HG03442 (cell line): ENCODE measurements around the gene TMEM106B.
A peak's percentile ranks its signal among the peaks of the same experiment; 100 is the strongest.

Source experiments
- ATAC-seq: cut with Tn5 transposase; IDR thresholded peaks from one replicate; pipeline ENCODE4 v1.9.1; 2021; ENCODE audit warnings: mild to moderate bottlenecking, moderate library complexity; ENCODE audit not compliant: unreplicated experiment

The TMEM106B gene

GRCh38 chr7:12226756-12227155 is 15.7 kb downstream of the TMEM106B start:
- ATAC-seq, result no peak

GRCh38 chr7:12228024-12228423 is 16.9 kb downstream of the TMEM106B start:
- ATAC-seq, result no peak

GRCh38 chr7:12229046-12229445 is 18.0 kb downstream of the TMEM106B start:
- no peak for ATAC-seq

GRCh38 chr7:12231097-12231496 is 20.0 kb downstream of the TMEM106B start:
- ATAC-seq, result no peak

GRCh38 chr7:12233175-12233574 is 22.1 kb downstream of the TMEM106B start:
- ATAC-seq, result peak; percentile 81

- no peak for ATAC-seq
These were observed 23.3 kb downstream of the TMEM106B start for GRCh38 chr7:12234334-12234865.

GRCh38 chr7:12235970-12236369 is 24.9 kb downstream of the TMEM106B start:
- no peak for ATAC-seq

GRCh38 chr7:12237007-12237406 is 25.9 kb downstream of the TMEM106B start:
- ATAC-seq, result no peak

GRCh38 chr7:12239806-12240205 is 28.7 kb downstream of the TMEM106B start:
- no peak for ATAC-seq

GRCh38 chr7:12244129-12244528 is 33.0 kb downstream of the TMEM106B start:
- no peak for ATAC-seq

- ATAC-seq, result no peak
These were observed 33.6 kb downstream of the TMEM106B start for GRCh38 chr7:12244694-12245093.

GRCh38 chr7:12249706-12250105 is 38.6 kb downstream of the TMEM106B start:
- no peak for ATAC-seq

GRCh38 chr7:12250232-12250631 is 39.1 kb downstream of the TMEM106B start:
- no peak for ATAC-seq

GRCh38 chr7:12256090-12256489 is 45.0 kb downstream of the TMEM106B start:
- ATAC-seq, result no peak

GRCh38 chr7:12257582-12257981 is 46.5 kb downstream of the TMEM106B start:
- ATAC-seq, result peak; percentile 100

GRCh38 chr7:12258074-12258473 is 47.0 kb downstream of the TMEM106B start:
- ATAC-seq, result no peak

- ATAC-seq, result no peak
These were observed 56.4 kb downstream of the TMEM106B start for GRCh38 chr7:12267542-12267941.

- no peak for ATAC-seq
These were observed 58.2 kb downstream of the TMEM106B start for GRCh38 chr7:12269100-12269895.

- no peak for ATAC-seq
These were observed 69.9 kb downstream of the TMEM106B start for GRCh38 chr7:12281038-12281437.

- no peak for ATAC-seq
These were observed 76.8 kb downstream of the TMEM106B start for GRCh38 chr7:12287901-12288300.

GRCh38 chr7:12289996-12290395 is 78.9 kb downstream of the TMEM106B start:
- ATAC-seq, result no peak

- no peak for ATAC-seq
These were observed 79.7 kb downstream of the TMEM106B start for GRCh38 chr7:12290761-12291160.

- peak; percentile 60 for ATAC-seq
These were observed 80.8 kb downstream of the TMEM106B start for GRCh38 chr7:12291870-12292269.
